IPS DF 6.9 (cell line): ENCODE measurements around the gene GBA3.

ENCODE experiments used
- DNase-seq: peaks from one replicate; pipeline ENCODE4 v3.0.0-alpha.2; 2013; ENCODE audit warnings: low read depth, low spot score
- H3K27ac ChIP-seq: one replicate; pipeline ENCODE4 v1.5.1; 2013; ENCODE audit warnings: low read length, control low read depth
- H3K27me3 ChIP-seq: 2 replicates; pipeline ENCODE4 v1.6.1; 2013; ENCODE audit warnings: mild to moderate bottlenecking, low read length; ENCODE audit not compliant: control insufficient read depth, insufficient read depth
- H3K36me3 ChIP-seq: 2 replicates; pipeline ENCODE4 v1.6.1; 2013; ENCODE audit warnings: low read length; ENCODE audit not compliant: control insufficient read depth, insufficient read depth
- H3K4me1 ChIP-seq: 2 replicates; pipeline ENCODE4 v1.6.1; 2013; ENCODE audit warnings: low read length; ENCODE audit not compliant: control insufficient read depth, insufficient read depth
- H3K4me3 ChIP-seq: 2 replicates; pipeline ENCODE4 v1.5.1; 2013; ENCODE audit warnings: mild to moderate bottlenecking, low read length
- H3K9me3 ChIP-seq: 2 replicates; pipeline ENCODE4 v1.6.1; 2013; ENCODE audit warnings: low read length, inconsistent platforms; ENCODE audit not compliant: control insufficient read depth, insufficient read depth
- WGBS: extraction: QIAGEN DNeasy Blood & Tissue Kit; methylation state at CpG from one replicate; pipeline ENCODE4 v1.1.7; 2013; ENCODE audit warnings: mixed read lengths, missing lambda C conversion rate; ENCODE audit not compliant: insufficient read length, insufficient coverage; 5-methylcytosine and 5-hydroxymethylcytosine counted together

Gene GBA3

DNA sequence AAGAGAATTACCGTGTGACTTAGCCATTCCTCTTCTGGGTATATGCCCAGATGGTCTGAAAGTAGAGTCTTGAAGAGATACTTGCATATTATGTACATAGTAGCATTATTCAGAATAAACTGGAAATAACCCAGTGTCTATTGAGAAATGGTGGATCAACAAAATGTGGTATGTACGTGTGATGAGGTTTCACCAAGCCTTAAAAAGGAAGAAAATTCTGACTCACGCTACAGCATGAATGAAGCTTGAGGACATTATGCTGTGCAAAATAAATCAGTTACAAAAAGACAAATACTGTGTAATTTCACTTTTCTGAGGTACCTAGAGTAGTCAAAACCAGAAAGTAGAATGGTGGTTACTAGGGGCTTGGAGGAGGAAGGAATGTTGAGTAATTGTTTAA lies 37.3 kb downstream of the GBA3 start:
- WGBS, result no CpG with 5 or more reads among the region's 3 CpGs
- Histone ChIP-seq H3K27ac (no peak overlapping the region), H3K9me3 (no peaks in the 10 kb centered on the region), H3K27me3 (no peaks in the 10 kb centered on the region), H3K4me1 (no peaks in the 10 kb centered on the region), H3K36me3 (no peaks in the 10 kb centered on the region), H3K4me3 (no peak overlapping the region)
- DNase-seq, result no peak

DNA sequence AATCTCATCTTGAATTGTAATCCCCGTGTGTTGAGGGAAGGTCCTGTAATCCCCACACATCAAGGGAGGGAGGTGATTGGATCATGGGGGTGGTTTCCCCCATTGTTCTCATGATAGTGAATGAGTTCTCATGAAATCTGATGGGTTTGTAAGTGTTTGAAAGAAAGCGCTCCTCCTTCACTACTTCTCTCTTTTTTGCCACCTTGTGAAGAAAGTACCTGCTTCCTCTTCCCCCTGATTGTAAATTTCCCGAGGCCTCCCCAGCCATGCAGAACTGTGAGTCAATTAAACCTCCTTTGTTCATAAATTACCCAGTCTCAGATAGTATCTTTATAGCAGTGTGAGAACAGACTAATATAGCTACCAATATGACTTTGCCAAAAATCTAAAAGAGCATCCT lies 41.1 kb downstream of the GBA3 start:
- Histone ChIP-seq H3K27me3 (no peaks in the 10 kb centered on the region), H3K36me3 (no peaks in the 10 kb centered on the region), H3K4me3 (no peak overlapping the region), H3K27ac (no peak overlapping the region), H3K4me1 (no peaks in the 10 kb centered on the region), H3K9me3 (no peaks in the 10 kb centered on the region)
- no CpG with 5 or more reads among the region's 3 CpGs for WGBS
- DNase-seq, result no peak

DNA sequence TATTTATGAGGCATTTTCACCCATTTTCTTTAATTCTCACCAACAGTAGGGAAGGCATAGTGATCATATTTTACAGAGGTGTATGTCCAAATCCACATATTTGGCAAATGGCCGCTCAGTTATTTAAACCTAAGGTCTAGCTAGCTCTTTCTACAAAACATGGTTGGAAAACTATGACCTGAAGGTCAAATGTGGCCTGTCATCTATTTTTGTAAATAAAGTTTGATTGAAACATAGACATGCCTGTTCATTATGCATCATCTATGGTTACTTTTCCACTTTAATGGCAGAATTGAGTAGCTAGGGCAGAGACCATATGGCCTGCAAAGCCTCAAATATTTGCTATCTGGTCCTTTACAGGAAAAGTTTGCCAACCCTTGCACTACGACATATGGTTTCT lies 44.2 kb downstream of the GBA3 start:
- H3K27me3 ChIP-seq, result no peaks in the 10 kb centered on the region
- no peaks in the 10 kb centered on the region for H3K36me3 ChIP-seq
- no peak overlapping the region for H3K4me3 ChIP-seq
- no peaks in the 10 kb centered on the region for H3K4me1 ChIP-seq
- WGBS, result no CpG with 5 or more reads among the region's 2 CpGs
- no peaks in the 10 kb centered on the region for H3K9me3 ChIP-seq
- no peak for DNase-seq
- H3K27ac ChIP-seq, result no peak overlapping the region

DNA sequence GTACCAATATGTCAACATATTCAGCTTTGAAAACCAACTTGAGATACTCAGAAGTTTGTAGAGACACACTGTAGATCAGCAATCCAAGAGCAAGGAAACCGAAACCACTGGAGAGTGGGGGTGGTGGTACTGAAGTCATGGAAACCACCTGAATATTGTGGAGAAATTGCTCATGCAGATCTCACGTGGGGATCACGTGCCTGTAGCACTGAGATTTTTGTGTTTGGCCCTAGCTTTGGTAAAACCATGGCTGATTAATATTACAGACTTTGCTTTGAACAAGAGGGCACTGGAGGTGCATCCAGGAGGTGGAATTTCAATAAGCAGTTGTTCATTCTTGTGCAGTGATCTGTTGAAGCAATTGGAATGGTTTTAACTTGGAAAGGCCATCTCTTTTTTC lies 47.2 kb downstream of the GBA3 start:
- Histone ChIP-seq H3K27me3 (no peaks in the 10 kb centered on the region), H3K9me3 (no peaks in the 10 kb centered on the region), H3K36me3 (no peaks in the 10 kb centered on the region), H3K27ac (no peak overlapping the region), H3K4me3 (no peak overlapping the region), H3K4me1 (no peaks in the 10 kb centered on the region)
- DNase-seq, result no peak
- no CpG with 5 or more reads among the region's 3 CpGs for WGBS

DNA sequence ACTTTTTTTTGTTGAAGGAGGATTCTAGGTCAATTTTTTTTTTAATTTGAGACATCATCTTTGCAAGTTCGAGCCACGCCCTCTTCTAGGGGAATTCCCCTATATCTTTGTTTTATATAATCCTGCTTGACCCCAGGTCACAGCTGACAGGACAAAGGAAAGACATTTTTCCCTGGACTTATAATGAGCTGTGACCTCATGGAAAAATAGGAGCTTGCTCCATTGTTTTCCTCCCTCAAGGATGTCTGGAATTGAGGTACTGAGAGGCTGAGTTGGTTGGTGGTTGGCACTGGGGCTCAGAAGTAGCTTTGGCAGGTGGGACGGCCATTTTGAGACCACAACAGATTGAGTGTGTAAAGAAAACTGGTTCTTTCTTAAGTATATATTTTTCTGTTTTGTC lies 49.0 kb downstream of the GBA3 start:
- H3K9me3 ChIP-seq, result no peaks in the 10 kb centered on the region
- no peak overlapping the region for H3K27ac ChIP-seq
- DNase-seq, result no peak
- no peak overlapping the region for H3K4me3 ChIP-seq
- no peaks in the 10 kb centered on the region for H3K27me3 ChIP-seq
- no peaks in the 10 kb centered on the region for H3K4me1 ChIP-seq
- WGBS, result no CpG with 5 or more reads among the region's 3 CpGs
- no peaks in the 10 kb centered on the region for H3K36me3 ChIP-seq

DNA sequence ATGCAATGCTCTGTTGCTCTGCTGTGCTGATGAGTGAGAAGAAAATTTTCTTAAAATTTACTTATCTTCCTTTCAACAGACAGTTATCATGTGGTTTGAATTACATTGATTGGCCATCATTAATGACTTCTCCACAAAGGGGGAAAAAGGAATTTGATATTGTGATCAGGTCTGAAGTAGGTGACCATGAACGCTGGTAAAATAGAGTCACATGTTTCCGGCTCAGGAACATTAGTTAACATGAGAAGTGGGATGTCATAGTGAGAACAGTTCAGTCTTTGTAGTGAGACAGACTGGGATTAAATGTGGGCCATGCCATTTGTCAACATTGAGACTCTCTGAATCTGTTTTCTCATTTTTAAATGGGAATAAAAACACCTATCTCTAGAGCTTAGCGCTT lies 50.6 kb downstream of the GBA3 start:
- Histone ChIP-seq H3K27me3 (no peaks in the 10 kb centered on the region), H3K9me3 (no peaks in the 10 kb centered on the region), H3K36me3 (no peaks in the 10 kb centered on the region), H3K27ac (no peak overlapping the region), H3K4me1 (no peaks in the 10 kb centered on the region), H3K4me3 (no peak overlapping the region)
- no CpG with 5 or more reads among the region's 3 CpGs for WGBS
- no peak for DNase-seq

DNA sequence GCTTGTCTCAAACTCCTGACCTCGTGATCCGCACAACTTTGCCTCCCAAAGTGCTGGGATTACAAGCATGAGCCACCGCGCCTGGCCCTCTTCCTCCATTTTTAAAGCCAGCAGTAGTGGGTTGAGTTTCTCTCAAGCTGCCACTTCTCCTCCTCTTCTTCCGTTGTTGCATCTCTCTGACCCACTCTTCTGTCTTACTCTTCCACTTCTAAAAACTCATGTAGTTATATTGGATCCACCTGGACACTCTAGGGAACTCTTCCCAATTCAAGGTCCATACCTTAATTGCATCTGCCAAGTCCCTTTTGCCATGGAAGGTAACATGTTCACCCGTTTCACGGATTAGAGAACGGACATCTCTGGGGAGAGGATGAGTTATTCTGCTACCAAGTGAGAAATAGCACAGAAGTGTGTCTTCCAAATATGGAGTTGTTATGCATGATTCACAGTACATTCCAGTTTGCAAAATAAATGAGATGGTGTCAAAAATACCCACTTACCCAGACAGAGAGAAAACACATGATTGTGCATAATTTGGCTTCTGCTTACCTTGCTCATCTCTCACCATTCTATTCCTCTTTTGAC lies 51.8 kb downstream of the GBA3 start:
- H3K36me3 ChIP-seq, result no peaks in the 10 kb centered on the region
- WGBS, result no CpG with 5 or more reads among the region's 8 CpGs
- H3K4me3 ChIP-seq, result no peak overlapping the region
- H3K27me3 ChIP-seq, result no peaks in the 10 kb centered on the region
- H3K27ac ChIP-seq, result no peak overlapping the region
- no peaks in the 10 kb centered on the region for H3K9me3 ChIP-seq
- no peaks in the 10 kb centered on the region for H3K4me1 ChIP-seq
- no peak for DNase-seq

DNA sequence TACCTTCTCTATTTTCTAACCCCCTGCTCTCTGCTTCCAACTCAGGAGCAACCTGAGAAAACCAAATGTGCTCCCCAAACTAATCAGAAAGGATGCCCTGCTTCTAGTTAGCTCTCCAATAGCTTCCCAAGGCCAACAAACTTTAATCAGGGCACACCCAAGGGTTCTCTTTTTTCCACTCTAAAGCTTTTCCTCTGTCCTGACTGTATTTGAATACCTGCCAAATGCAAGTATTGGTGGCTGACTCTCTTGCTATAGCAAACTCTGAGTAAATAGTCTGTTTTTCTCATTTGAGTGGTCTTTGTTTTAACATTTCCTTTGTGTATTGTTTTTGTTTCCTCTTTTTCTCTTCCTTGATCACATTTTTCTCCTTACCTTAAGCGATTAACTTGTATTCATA lies 52.5 kb downstream of the GBA3 start:
- H3K4me3 ChIP-seq, result no peak overlapping the region
- no peak for DNase-seq
- no peaks in the 10 kb centered on the region for H3K9me3 ChIP-seq
- WGBS, result no CpG with 5 or more reads among the region's 1 CpG
- no peaks in the 10 kb centered on the region for H3K36me3 ChIP-seq
- no peaks in the 10 kb centered on the region for H3K27me3 ChIP-seq
- no peak overlapping the region for H3K27ac ChIP-seq
- no peaks in the 10 kb centered on the region for H3K4me1 ChIP-seq

DNA sequence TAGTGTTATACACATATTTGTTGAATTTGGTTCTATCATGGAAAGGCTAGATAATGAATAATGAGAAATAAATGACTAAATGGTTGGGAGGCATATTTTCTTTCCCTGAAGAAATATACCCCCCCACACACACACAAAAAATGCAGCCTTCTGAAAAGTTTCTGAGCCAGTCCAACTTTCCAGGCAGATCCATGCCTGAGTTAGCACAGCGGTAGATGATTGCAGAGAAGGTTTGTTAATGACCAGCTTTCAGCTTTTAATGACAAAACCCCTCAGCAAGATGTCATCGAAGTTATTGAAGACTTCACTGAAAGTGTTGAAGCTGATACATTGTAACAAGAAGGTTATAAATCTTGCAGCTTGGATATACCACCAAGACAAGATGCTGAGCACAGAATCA lies 61.4 kb downstream of the GBA3 start:
- H3K27me3 ChIP-seq, result no peaks in the 10 kb centered on the region
- no peak for DNase-seq
- H3K27ac ChIP-seq, result no peak overlapping the region
- no peaks in the 10 kb centered on the region for H3K36me3 ChIP-seq
- H3K4me1 ChIP-seq, result no peaks in the 10 kb centered on the region
- no peak overlapping the region for H3K4me3 ChIP-seq
- H3K9me3 ChIP-seq, result no peaks in the 10 kb centered on the region
- no CpG with 5 or more reads among the region's 2 CpGs for WGBS

DNA sequence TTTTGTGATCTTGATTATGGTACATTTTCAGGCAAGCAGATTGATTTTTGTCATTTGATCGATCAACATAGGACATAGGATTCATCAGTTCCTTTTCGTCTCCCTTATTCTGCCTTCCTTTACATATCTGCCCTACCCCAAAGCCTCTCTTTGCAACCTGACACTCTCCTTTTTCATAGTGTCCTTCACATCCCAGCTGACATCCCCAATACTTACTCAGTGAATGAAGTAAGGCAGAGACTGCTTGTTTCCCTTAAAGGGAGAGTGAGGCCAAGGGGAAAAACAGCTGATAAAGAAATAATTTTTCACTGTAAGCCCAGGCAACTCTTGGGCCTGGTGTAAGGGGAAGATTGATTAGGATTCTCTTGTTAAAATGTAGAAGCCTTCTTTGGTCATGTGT lies 69.8 kb downstream of the GBA3 start:
- no CpG with 5 or more reads among the region's 2 CpGs for WGBS
- no peak for DNase-seq

DNA sequence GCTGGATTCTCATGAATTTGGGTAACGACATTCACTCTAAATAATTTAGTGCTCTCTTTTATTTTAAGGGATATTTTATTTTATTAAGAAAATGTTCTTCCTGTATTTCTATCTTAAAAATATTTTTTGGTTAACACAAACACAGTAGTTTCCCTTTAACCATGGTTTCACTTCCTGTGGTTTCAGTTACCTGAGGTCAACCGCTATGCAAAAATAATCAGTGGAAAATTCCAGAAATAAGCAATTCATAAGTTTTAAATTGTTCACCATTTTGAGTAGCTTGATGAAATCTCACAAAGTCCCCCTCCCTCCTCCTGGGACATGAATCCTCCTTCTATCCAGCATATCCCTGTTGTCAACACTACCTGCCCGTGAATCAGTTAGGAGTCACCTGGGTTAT lies 71.4 kb downstream of the GBA3 start:
- no peak overlapping the region for H3K27ac ChIP-seq
- WGBS, result no CpG with 5 or more reads among the region's 3 CpGs
- H3K27me3 ChIP-seq, result no peaks in the 10 kb centered on the region
- DNase-seq, result no peak
- no peak overlapping the region for H3K4me3 ChIP-seq
- H3K36me3 ChIP-seq, result no peaks in the 10 kb centered on the region
- H3K4me1 ChIP-seq, result no peaks in the 10 kb centered on the region
- no peaks in the 10 kb centered on the region for H3K9me3 ChIP-seq

More for the DNA sequence above, 69.8 kb downstream of the GBA3 start:
- H3K27me3 ChIP-seq, result no peaks in the 10 kb centered on the region
- no peaks in the 10 kb centered on the region for H3K4me1 ChIP-seq
- H3K27ac ChIP-seq, result no peak overlapping the region
- no peak overlapping the region for H3K4me3 ChIP-seq
- no peaks in the 10 kb centered on the region for H3K36me3 ChIP-seq
- no peaks in the 10 kb centered on the region for H3K9me3 ChIP-seq
